NCI-H2081 treated with DMSO at 0.1 percent for 48 hours (cell line): ENCODE measurements around the gene RBMXL3.

ENCODE experiments used
- DNase-seq: peaks from one replicate; lab custom pipeline; 2025; lab: John Stamatoyannopoulos, UW

The RBMXL3 gene

GRCh38 chrX:115233497-115234455 is 44.6 kb downstream of the RBMXL3 start, which contains the start of gene LRCH2:
Gene LRCH2 (minus strand): TSS chrX:115234096. CDS start chrX:115234041, 55 bp downstream.
- DNase-seq, result no peak

GRCh38 chrX:115234461-115234860 is 45.3 kb downstream of the RBMXL3 start:
- DNase-seq, result no peak

- no peak for DNase-seq
Measured at GRCh38 chrX:115236560-115236959, 47.4 kb downstream of the RBMXL3 start.

- no peak for DNase-seq
Measured at GRCh38 chrX:115237056-115237455, 47.8 kb downstream of the RBMXL3 start.
